Mammary epithelial cell (primary cell): ENCODE data around the gene AAMP.

ENCODE experiments used
- EZH2 ChIP-seq: IDR thresholded peaks from 2 replicates; pipeline ENCODE4 v1.6.1; 2012; ENCODE audit warnings: low read length, inconsistent platforms, borderline replicate concordance
- TF ChIP-seq, protein P1 (sequence below), 2 donors: IDR thresholded peaks in 1 of 2; conservative IDR thresholded peaks in 1 of 2; 2 replicates each; pipeline ENCODE4 v1.5.1; 2011 to 2012; ENCODE audit warnings: inconsistent platforms in 2 of 2, low read length in 2 of 2, mild to moderate bottlenecking in 2 of 2, control low read depth in 1 of 2, low read depth in 1 of 2; ENCODE audit not compliant: insufficient read depth in 1 of 2; ENCODE audit errors: extremely low read depth in 1 of 2

DNA sequence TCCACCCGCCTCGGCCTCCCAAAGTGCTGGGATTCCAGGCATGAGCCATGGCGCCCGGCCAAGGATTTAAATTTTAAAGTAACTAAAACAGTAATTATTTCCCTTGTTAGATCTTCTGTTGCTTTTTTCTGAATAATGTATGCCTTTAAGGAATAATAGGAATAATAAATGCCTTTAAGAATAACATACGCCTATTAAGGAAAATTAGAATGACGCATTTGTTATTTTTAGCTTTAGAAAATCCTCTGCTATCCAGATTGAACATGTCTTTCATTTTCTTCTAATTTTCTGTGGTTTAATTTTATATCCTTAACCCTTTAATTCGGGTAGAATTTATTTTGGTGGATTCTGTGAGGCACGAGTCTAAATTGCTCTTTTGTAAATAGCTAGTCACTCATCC, 45.5 kb upstream of the AAMP start:
- TF ChIP-seq, protein P1, sequence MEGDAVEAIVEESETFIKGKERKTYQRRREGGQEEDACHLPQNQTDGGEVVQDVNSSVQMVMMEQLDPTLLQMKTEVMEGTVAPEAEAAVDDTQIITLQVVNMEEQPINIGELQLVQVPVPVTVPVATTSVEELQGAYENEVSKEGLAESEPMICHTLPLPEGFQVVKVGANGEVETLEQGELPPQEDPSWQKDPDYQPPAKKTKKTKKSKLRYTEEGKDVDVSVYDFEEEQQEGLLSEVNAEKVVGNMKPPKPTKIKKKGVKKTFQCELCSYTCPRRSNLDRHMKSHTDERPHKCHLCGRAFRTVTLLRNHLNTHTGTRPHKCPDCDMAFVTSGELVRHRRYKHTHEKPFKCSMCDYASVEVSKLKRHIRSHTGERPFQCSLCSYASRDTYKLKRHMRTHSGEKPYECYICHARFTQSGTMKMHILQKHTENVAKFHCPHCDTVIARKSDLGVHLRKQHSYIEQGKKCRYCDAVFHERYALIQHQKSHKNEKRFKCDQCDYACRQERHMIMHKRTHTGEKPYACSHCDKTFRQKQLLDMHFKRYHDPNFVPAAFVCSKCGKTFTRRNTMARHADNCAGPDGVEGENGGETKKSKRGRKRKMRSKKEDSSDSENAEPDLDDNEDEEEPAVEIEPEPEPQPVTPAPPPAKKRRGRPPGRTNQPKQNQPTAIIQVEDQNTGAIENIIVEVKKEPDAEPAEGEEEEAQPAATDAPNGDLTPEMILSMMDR (conservative IDR thresholded peaks at IDR 0.05 in 1 of 2, IDR thresholded peaks at IDR 0.05 in 1 of 2; ENCODE audit: extremely low read depth in 1 of 2, insufficient read depth in 1 of 2, low read depth in 1 of 2, low read length in 2 of 2): no peak
- TF ChIP-seq EZH2: no peak
